ENCODE results near the gene ZBTB39.
"Not testable (repeated sequence)": the region's sequence is repeated elsewhere in the genome, so short reads cannot be mapped to it uniquely, and the experiment has no call there.

- TF ChIP-seq POLR2AphosphoS5 (IDR thresholded peaks at IDR 0.05; ENCODE audit: low read depth, low read length); CTCF (IDR thresholded peaks at IDR 0.05): not testable (repeated sequence)
Observed at GRCh38 chr12:57018353-57018752, 12.0 kb upstream of the ZBTB39 start.

Measured in SK-N-SH (cell line).